ENCODE measurements around the gene ATF7.

ATF7 gene

DNA sequence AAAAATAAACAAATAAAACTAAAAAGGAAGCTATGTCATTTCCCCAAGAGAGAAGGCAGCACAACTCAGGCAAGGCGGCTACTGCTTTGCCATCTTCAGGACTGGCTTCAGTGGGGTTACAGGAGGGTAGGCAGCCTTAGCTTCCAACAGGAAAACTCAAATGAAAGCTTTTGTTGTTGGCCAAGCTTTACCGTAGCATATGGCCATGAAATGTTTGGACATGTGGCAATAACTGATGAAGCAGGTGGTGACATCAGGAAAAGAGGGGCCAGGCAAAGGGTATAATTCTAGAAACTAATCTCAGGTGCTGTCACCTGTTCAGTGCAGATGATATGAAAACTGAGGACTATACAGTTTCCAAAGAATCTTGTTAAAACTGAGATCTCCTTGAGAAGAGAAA lies 96.1 kb downstream of the ATF7 start:
- no peak for DNase-seq
- TF ChIP-seq POLR2A (IDR thresholded peaks at IDR 0.05; ENCODE audit: low read length) (no peak), GATA1 (IDR thresholded peaks at IDR 0.05; ENCODE audit: low read depth, low read length) (no peak)

DNA sequence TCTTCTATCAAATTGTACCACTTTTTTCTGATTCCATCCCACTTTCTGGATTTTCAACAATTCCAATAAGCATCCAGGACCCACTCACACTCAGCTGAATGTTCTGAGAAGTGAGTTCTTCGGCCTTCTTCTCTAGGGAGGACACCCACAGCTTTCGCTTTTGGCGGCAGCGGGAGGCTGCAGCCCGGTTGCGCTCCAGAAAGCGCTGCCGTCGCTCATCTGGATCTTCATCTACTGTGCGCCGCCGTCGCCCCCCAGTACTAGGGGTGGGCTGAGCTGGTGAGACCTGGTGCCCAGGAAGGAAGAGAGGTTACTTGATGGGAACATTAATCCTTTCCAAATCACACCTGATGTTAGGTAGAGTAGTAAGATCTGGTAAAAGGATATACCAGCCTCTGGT lies 101.7 kb downstream of the ATF7 start:
- TF ChIP-seq POLR2A (IDR thresholded peaks at IDR 0.05; ENCODE audit: low read length) (no peak), GATA1 (IDR thresholded peaks at IDR 0.05; ENCODE audit: low read depth, low read length) (no peak)
- DNase-seq = no peak

DNA sequence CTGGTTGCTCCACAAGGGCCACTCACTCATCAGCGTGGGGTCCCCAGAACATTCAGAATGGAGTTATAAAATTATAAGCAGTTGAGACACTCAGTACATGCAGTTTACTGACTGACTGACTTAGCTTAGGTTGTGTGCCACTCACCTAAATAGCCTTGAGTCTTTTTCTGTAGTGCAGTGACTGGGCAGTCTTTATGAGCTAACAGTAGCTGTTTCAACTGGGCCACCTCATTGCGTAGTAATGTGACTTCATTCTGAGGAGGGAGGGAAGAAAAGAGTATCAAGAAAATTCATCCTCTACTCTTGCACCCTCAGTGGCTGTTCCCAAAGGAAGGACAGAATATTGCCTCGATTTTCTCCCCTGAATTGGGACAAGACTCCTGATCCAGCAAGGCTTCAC lies 103.1 kb downstream of the ATF7 start:
- TF ChIP-seq POLR2A (IDR thresholded peaks at IDR 0.05; ENCODE audit: low read length) = no peak

DNA sequence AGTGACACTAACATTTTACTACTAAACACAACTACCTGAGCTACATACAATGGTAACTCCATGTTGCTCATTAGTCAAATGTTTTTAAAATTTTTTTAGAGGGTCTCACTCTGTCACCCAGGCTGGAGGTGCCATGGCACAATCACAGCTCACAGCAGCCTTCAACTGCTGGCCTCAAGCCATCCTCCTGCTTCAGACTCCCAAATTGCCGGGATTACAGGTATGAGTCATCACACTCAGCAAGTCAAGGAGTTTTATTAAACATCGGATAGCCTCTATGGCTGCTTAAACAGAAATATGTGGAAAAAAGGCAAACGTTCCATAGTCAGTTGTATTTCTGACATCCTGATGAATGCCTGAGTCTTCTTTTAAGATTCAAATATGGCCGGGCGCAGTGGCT lies 107.8 kb downstream of the ATF7 start:
- TF ChIP-seq GATA1 (IDR thresholded peaks at IDR 0.05; ENCODE audit: low read depth, low read length) (no peak), POLR2A (IDR thresholded peaks at IDR 0.05; ENCODE audit: low read length) (no peak)
- DNase-seq = no peak

More for the DNA sequence above, 103.1 kb downstream of the ATF7 start:
- DNase-seq = no peak

DNA sequence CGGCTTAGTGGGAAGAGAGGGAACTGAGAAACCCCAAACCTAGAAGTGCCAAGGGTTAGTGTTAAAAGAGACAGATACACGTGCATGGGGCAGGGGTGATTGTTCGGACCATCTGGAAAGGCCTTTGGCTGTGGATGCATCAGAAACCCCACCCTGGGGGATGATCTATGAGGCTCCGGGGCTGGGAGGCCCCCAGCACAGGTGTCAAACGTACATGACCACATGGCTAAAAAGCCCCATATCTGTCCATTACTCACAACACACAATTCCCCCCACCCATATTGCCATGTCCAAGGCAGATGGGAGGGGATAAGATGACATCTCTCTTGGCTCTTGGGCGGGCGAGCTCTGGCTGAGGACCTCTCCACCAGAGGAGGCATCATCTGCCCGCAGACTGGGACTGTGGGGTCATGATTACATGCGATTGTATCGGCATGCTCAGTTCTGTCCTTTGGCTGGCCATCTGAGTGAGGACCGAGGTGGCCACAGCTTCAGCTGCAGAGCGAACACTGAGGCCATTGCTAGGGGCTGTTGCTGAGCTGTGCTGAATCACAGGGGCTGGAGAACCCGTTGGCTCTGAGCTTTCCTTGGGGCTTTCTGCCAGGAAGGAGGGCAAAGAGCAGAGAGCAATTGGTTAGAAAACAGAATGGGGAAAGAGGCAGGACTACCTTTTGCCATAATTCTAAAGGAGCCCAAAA lies 109.3 kb downstream of the ATF7 start:
- TF ChIP-seq GATA1 (IDR thresholded peaks at IDR 0.05; ENCODE audit: low read depth, low read length) (no peak), POLR2A (IDR thresholded peaks at IDR 0.05; ENCODE audit: low read length) (no peak)
- no peak for DNase-seq

DNA sequence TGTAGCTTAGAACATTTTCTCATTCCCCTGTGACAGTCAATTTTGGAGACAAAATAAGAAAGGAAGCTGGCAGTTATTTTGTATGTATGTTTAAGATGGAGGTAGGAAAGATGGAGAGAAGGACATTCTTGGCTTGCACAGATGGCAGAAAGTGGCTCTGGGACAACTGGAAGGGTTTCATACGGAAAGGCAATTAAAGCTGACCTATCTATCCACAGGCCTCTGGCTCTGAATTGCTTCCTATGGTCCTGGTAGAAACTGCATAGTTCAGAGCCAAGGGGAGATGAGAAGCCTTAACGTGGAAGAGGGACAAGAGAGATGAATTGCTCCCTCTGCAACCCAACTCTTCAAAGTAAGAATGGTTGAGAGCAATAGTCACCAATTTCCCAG lies 110.9 kb downstream of the ATF7 start:
- DNase-seq = no peak
- TF ChIP-seq POLR2A (IDR thresholded peaks at IDR 0.05; ENCODE audit: low read length) (no peak), GATA1 (IDR thresholded peaks at IDR 0.05; ENCODE audit: low read depth, low read length) (no peak)

DNA sequence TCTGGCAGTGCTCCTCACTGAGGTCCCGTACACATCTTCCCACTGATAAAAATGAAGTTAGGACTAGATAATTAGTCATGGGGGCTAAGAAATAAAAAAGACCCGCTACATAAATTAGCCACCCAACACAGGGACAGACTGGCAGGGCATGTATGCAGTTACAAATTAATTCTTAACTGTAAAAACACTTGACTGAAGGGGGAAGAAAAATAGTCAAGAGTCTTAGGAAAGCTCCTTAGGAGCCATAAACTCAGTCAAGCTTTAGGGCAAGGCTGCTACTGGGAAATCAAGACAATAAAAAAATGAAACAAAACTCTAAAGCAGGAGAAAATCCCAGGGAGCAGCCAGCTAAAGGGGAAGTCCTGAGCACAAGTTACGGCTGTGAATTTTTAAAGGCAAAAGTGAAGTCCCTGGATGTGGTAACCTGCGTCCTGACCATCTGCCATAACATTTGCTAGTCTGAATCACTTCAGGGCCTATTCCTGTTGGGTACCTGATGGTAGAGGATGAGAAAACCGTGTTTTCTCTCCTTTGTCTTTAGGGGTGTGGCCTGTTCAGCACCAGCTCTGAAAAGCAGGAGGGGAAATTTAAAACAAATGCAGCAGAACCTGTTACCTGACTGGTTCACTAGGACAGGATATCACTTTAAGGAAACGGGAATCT lies 111.4 kb downstream of the ATF7 start:
- DNase-seq = no peak
- TF ChIP-seq POLR2A (IDR thresholded peaks at IDR 0.05; ENCODE audit: low read length) = no peak
- TF ChIP-seq GATA1 (IDR thresholded peaks at IDR 0.05; ENCODE audit: low read depth, low read length) = no peak

DNA sequence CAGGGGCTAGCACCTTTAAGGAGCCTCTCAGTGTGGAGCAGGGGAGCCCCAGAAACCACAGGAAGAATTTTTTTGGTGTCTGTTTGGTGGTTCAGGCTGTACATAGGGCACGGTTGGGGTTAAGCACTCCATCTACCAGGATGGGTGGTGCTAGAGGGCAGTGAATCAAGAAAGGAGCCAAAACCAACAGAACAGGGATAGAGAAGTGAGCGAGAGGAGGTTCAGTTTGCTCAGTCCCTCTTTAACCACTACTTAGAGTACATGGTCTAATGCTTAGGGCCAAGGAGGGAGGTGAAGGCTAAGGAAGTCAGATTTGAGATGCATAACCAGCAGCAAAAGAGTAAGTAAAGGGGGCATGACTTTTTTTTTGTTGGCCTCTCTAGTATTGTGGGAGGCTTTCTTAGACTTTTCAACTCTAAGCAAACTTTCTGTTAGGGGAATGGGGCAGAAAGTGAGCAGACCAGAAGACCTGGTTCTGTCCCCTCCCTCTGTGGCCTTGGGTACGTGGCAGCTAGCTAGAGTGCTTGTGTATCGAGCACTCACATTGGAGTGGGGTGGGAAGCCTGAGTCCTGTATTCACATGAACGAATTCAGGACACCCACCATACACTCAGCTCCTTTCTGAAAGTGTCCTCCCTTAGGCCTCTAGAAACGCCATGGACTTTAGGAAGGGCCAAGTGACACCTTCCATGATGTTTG lies 112.3 kb downstream of the ATF7 start:
- DNase-seq = no peak
- TF ChIP-seq GATA1 (IDR thresholded peaks at IDR 0.05; ENCODE audit: low read depth, low read length) (no peak), POLR2A (IDR thresholded peaks at IDR 0.05; ENCODE audit: low read length) (no peak)

DNA sequence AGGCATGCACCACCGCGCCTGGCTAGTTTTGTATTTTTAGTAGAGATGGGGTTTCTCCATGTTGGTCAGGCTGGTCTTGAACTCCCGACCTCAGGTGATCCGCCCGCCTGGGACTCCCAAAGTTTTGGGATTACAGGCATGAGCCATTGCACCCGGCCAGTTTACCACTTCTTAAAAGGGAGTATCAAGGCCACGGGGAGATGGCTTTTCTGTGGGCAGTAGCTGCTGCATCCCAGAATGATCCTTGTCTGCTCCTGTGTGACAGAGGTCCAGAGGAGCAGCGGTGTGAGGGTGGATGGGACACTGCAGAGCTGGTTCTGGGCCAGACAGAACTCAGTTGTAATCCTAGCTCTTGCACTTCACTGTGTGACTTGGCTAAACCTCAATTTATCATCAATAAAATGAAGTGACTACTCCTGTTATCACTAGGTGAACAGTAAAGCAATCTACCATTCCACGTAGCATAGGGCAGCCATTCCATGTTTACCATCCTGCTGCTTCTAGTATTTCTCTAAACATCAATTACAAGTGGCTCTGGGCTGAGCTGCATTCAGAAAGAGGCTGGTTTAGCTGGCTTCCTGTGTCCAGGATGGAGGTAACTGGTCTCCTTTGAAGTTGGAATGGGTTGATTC lies 115.9 kb downstream of the ATF7 start:
- no peak for DNase-seq
- TF ChIP-seq POLR2A (IDR thresholded peaks at IDR 0.05; ENCODE audit: low read length) (no peak), GATA1 (IDR thresholded peaks at IDR 0.05; ENCODE audit: low read depth, low read length) (no peak)

DNA sequence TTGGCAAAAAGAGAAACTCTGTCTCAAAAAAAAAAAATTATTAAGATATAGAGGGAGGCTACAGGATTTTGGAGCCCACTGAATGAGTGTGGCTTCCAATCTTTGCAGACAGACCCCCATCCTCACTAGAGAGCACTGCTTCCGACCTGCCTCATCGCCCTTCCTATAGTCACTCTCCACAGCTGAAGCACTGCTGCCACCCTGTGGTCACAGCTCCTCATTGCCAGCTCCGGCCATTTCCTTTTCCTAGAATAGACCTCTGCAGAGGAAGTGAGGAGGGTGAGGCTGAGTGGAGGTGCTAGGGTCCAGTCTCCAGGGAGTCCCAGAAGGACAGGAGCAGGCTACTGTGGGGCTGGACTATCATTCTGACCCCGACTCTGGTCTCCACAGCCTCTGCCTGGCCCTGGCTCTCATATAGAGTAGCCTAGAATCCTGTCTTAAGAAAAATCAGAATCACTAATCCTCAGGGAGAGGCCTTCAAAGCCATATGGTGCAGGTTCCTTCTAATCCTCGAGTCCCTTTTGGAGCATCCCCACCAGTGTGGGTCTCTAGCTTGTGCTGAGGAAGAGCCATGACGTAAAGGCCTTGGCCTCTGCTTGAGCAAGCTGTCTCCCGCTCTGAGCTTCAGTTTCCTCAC lies 117.5 kb downstream of the ATF7 start:
- DNase-seq = peak; percentile 76 to 88
- TF ChIP-seq POLR2A (IDR thresholded peaks at IDR 0.05; ENCODE audit: low read length) (no peak), GATA1 (IDR thresholded peaks at IDR 0.05; ENCODE audit: low read depth, low read length) (no peak)

DNA sequence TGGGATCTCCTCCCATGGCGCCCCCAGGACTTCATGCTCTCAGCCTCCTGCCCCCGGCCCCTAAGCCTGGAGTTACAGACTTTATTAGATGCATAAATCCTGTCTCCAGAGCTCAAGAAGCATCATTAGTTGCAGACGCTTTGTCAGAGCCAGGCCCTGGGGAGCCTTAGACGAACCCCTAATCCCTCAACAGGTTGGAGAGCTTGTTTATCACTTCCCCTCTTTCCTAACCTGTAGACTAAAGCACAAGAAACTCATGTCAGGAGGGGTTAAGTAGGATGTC lies 118.6 kb downstream of the ATF7 start:
- no peak for TF ChIP-seq POLR2A (IDR thresholded peaks at IDR 0.05; ENCODE audit: low read length)
- TF ChIP-seq GATA1 (IDR thresholded peaks at IDR 0.05; ENCODE audit: low read depth, low read length) = no peak

DNA sequence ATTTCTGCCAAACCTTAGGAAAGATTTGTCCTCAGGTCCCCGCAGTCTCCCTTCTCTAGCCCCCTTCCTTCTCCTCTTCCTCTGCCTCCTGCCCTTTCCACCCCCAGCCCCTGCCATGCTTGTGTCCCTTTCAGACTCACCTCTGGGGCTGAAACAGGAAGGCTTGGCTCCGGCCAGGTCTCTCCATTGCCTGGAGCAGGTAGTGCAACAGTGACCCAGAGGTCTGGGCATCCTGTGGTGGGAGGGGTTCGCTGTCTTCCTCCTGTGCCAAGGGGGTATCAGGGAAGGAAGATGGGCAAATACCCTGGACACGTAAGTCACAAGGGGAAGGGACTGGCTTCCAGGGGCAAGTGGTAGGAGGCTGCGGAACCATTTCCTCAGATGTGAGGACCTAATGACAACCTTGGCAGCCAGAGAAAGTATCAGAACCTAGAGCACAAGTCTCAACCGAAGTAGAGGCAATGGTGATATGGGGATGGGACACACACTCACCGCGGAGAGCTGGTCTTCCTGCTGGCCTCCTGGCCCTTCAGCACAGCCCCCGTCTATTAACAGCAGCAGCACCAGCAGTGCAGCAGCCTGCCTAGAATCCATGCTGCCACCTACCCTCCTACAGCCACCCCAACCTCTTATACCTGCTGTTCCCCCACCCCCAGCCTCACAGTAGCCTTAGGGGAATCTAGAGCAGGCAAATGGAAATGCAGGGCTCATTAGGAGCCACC lies 119.1 kb downstream of the ATF7 start, which contains the start of gene NPFF:
Gene NPFF, minus strand, starts transcription at position 604 of the 722 bp plus-strand sequence. Its CDS starts 10 bp downstream, at position 594.
- no peak for DNase-seq
- TF ChIP-seq POLR2A (IDR thresholded peaks at IDR 0.05; ENCODE audit: low read length) (no peak), GATA1 (IDR thresholded peaks at IDR 0.05; ENCODE audit: low read depth, low read length) (no peak)

More for the DNA sequence above, 118.6 kb downstream of the ATF7 start:
- no peak for DNase-seq

DNA sequence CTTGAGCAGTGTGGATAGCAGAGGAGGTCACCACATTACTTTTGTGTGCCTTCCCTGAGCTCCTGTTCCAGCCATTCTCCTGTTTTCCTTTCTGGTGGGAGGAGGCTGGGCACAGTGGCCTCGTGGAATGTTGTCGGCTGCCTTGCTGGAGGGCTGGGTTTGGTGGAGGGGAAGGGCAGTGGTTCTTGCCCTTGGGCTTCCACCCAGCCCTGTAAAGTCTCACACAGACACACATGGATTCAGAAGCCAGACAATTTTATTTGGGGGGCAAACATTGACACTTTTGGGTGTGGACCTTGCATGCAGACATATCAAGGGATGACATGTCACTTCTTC lies 119.8 kb downstream of the ATF7 start:
- TF ChIP-seq POLR2A (IDR thresholded peaks at IDR 0.05; ENCODE audit: low read length) (no peak), GATA1 (IDR thresholded peaks at IDR 0.05; ENCODE audit: low read depth, low read length) (no peak)
- no peak for DNase-seq

Measured in erythroblast (primary cell).